HepG2 (cell line): ENCODE measurements around the gene CAD. TPM values are rescaled to one million over a fixed set of nuclear protein-coding genes. Genes with fewer than 3 reads are reported as not detected.

Experiments
- ESRRA ChIP-seq: sonication (generic); formaldehyde crosslinking; IDR thresholded peaks from 2 replicates; pipeline ENCODE4 v1.5.1; 2020; ENCODE audit warnings: mild to moderate bottlenecking, low read depth, missing genetic modification reagents
- FOXJ3 ChIP-seq: sonication (generic); formaldehyde crosslinking; IDR thresholded peaks from 2 replicates; pipeline ENCODE4 v1.4.0; 2020; ENCODE audit warnings: missing genetic modification reagents, mild to moderate bottlenecking, borderline replicate concordance
- HMG20B ChIP-seq: conservative IDR thresholded peaks from 2 replicates; pipeline ENCODE4 v1.6.1; 2016; ENCODE audit warnings: missing genetic modification reagents, missing compliant biosample characterization
- JUND ChIP-seq: sonication (generic); formaldehyde crosslinking; IDR thresholded peaks from 2 replicates; pipeline ENCODE4 v1.8.0; 2022; ENCODE audit warnings: mild to moderate bottlenecking, missing genetic modification reagents
- MXD4 ChIP-seq: IDR thresholded peaks from 2 replicates; pipeline ENCODE4 v1.6.1; 2016; ENCODE audit warnings: mild to moderate bottlenecking, missing biosample characterization, missing genetic modification reagents
- ZFP82 ChIP-seq: sonication (generic); formaldehyde crosslinking; IDR thresholded peaks from 2 replicates; pipeline ENCODE4 v1.5.1; 2020; ENCODE audit warnings: mild to moderate bottlenecking, missing genetic modification reagents, borderline replicate concordance
- ZFX ChIP-seq: sonication (generic); formaldehyde crosslinking; IDR thresholded peaks from 2 replicates; pipeline ENCODE4 v1.4.0; 2020; ENCODE audit warnings: mild to moderate bottlenecking, low read depth, missing genetic modification reagents, moderate library complexity
- ZNF552 ChIP-seq: sonication (generic); formaldehyde crosslinking; IDR thresholded peaks from 2 replicates; pipeline ENCODE4 v1.9.0; 2022; ENCODE audit warnings: missing genetic modification reagents, mild to moderate bottlenecking, borderline replicate concordance
- ZNF790 ChIP-seq: sonication (generic); formaldehyde crosslinking; IDR thresholded peaks from 2 replicates; pipeline ENCODE4 v1.8.0; 2022; ENCODE audit warnings: missing genetic modification reagents, mild to moderate bottlenecking, borderline replicate concordance
- ZSCAN12 ChIP-seq: sonication (generic); formaldehyde crosslinking; IDR thresholded peaks from 2 replicates; pipeline ENCODE4 v1.9.0; 2021; ENCODE audit warnings: mild to moderate bottlenecking, missing genetic modification reagents
- polyA plus RNA-seq, 8 experiments: library from polyadenylated mRNA; depleted of rRNA in 3 of 8; stranded (reverse) in 7 of 8; unstranded in 1 of 8; fragments of >200 nt; fragmentation: Illumina TruSeq in 4 of 8; extraction: Trizol in 4 of 8; gene quantifications; 2 replicates each; pipeline versions ENCODE4 v1.2.1 to v1.2.3, GENCODE V29; 2011 to 2016; ENCODE audit warnings: low read depth in 4 of 8, missing spikeins in 1 of 8, mixed read lengths in 1 of 8; ENCODE audit not compliant: insufficient read depth in 1 of 8
- total RNA-seq, 5 experiments: library from RNA; depleted of rRNA; stranded (reverse); fragments of >200 nt; fragmentation: Illumina TruSeq; extraction: Trizol; gene quantifications; 2 replicates each; pipeline ENCODE4 v1.2.3, GENCODE V29; 2016; ENCODE audit warnings: low read depth in 1 of 5
- TF ChIP-seq, protein P1 (sequence below): sonication (generic); formaldehyde crosslinking; IDR thresholded peaks from 2 replicates; pipeline ENCODE4 v1.4.0; 2020; ENCODE audit warnings: mild to moderate bottlenecking, missing genetic modification reagents
- TF ChIP-seq, protein P2 (sequence below): sonication (generic); formaldehyde crosslinking; IDR thresholded peaks from 2 replicates; pipeline ENCODE4 v1.8.0; 2022; ENCODE audit warnings: mild to moderate bottlenecking, missing genetic modification reagents
- TF ChIP-seq, protein P3 (sequence below): sonication (generic); formaldehyde crosslinking; IDR thresholded peaks from 2 replicates; pipeline ENCODE4 v1.4.0; 2020; ENCODE audit warnings: missing genetic modification reagents
- TF ChIP-seq, protein P4 (sequence below): sonication (generic); formaldehyde crosslinking; IDR thresholded peaks from 2 replicates; pipeline ENCODE4 v1.4.0; 2020; ENCODE audit warnings: missing genetic modification reagents

Gene CAD
- total and polyA plus RNA-seq, 2 of the 13 experiments (the other 11 are each of a cell fraction or from before 2014, with no cell fraction given), result 21.7 to 37.0 TPM

DNA sequence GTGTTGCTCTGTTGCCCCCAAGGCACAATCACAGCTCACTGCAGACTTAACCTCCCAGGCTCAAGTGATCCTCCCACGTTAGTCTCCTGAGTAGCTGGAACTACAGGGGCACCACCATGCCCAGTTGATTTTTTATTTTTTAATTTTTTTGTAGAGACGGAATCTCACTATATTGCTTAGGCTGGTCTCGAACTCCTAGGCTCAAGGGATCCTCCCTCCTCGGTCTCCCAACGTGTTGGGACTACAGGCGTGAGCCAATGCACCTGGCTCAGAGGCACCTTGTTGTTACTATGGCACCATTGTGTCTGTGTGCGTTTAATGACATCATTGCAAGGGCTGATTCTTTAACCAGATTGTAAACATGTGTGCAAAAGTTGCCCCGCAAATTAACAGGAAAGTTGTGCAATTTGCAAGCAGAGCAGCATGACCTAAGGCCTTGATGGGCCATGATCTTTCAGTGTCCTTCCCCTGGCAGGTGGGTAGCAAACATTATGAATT is 45.8 kb upstream of the CAD start (continued):
- TF ChIP-seq, protein P1, sequence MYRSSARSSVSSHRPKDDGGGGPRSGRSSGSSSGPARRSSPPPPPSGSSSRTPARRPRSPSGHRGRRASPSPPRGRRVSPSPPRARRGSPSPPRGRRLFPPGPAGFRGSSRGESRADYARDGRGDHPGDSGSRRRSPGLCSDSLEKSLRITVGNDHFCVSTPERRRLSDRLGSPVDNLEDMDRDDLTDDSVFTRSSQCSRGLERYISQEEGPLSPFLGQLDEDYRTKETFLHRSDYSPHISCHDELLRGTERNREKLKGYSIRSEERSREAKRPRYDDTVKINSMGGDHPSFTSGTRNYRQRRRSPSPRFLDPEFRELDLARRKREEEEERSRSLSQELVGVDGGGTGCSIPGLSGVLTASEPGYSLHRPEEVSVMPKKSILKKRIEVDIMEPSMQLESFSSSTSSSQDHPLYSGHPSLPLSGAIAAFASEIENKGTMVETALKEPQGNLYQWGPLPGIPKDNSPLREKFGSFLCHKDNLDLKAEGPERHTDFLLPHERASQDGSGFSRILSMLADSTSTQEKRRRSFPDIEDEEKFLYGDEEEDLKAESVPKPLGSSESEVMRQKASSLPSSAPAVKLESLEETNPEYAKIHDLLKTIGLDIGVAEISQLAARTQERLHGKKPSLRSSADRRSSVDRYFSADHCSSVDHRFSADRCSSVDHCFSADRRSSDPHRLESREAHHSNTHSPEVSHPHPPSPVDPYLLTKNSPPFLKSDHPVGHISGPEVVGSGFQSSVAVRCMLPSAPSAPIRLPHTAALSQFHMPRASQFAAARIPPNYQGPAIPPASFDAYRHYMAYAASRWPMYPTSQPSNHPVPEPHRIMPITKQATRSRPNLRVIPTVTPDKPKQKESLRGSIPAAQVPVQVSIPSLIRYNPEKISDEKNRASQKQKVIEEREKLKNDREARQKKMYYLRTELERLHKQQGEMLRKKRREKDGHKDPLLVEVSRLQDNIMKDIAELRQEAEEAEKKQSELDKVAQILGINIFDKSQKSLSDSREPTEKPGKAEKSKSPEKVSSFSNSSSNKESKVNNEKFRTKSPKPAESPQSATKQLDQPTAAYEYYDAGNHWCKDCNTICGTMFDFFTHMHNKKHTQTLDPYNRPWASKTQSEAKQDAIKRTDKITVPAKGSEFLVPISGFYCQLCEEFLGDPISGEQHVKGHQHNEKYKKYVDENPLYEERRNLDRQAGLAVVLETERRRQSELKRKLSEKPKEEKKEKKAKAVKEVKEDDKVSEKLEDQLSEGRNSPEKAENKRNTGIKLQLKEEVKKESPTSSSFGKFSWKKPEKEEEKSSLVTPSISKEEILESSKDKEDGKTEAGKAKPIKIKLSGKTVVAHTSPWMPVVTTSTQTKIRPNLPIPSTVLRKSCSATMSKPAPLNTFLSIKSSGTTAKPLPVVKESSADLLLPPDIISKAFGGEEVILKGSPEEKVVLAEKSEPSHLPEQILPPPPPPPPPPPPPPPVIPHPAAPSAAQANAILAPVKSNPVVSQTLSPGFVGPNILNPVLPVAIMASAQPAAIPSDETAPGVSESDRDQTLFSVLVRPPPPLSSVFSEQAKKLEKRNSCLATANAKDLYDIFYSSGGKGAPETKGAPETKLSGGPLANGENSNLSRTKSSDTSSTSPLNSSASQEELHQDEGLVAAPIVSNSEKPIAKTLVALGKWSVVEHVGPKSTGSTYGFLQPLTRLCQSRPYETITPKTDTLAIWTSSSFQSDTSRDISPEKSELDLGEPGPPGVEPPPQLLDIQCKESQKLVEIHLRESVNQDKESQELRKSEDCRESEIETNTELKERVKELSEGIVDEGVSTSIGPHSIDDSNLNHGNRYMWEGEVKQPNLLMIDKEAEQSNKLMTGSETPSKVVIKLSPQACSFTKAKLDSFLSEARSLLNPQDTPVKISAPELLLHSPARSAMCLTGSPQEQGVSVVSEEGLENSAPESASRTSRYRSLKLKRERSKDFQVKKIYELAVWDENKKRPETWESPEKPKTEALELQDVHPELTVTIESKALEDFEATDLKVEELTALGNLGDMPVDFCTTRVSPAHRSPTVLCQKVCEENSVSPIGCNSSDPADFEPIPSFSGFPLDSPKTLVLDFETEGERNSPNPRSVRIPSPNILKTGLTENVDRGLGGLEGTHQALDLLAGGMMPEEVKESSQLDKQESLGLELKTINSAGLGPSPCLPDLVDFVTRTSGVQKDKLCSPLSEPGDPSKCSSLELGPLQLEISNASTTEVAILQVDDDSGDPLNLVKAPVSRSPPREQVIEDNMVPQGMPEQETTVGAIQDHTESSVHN (CRISPR knock-in tag), result no peak
- TF ChIP-seq JUND (CRISPR knock-in tag) (peak; percentile 89), ZNF552 (CRISPR knock-in tag) (peak; percentile 65; the same call in 1 of the 2 replicates), HMG20B (CRISPR knock-in tag) (peak; percentile 70; the same call in 1 of the 2 replicates), MXD4 (CRISPR knock-in tag) (peak; percentile 74), FOXJ3 (CRISPR knock-in tag) (peak; percentile 95), ESRRA (CRISPR knock-in tag) (no peak), ZSCAN12 (no peak), ZFX (CRISPR knock-in tag) (peak; percentile 76), ZFP82 (CRISPR knock-in tag) (peak; percentile 65), ZNF790 (CRISPR knock-in tag) (no peak)
- TF ChIP-seq, protein P2, sequence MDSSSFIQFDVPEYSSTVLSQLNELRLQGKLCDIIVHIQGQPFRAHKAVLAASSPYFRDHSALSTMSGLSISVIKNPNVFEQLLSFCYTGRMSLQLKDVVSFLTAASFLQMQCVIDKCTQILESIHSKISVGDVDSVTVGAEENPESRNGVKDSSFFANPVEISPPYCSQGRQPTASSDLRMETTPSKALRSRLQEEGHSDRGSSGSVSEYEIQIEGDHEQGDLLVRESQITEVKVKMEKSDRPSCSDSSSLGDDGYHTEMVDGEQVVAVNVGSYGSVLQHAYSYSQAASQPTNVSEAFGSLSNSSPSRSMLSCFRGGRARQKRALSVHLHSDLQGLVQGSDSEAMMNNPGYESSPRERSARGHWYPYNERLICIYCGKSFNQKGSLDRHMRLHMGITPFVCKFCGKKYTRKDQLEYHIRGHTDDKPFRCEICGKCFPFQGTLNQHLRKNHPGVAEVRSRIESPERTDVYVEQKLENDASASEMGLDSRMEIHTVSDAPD, result peak; percentile 46; the same call in 1 of the 2 replicates
- TF ChIP-seq, protein P3, sequence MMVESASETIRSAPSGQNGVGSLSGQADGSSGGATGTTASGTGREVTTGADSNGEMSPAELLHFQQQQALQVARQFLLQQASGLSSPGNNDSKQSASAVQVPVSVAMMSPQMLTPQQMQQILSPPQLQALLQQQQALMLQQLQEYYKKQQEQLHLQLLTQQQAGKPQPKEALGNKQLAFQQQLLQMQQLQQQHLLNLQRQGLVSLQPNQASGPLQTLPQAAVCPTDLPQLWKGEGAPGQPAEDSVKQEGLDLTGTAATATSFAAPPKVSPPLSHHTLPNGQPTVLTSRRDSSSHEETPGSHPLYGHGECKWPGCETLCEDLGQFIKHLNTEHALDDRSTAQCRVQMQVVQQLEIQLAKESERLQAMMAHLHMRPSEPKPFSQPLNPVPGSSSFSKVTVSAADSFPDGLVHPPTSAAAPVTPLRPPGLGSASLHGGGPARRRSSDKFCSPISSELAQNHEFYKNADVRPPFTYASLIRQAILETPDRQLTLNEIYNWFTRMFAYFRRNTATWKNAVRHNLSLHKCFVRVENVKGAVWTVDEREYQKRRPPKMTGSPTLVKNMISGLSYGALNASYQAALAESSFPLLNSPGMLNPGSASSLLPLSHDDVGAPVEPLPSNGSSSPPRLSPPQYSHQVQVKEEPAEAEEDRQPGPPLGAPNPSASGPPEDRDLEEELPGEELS (CRISPR knock-in tag), result peak; percentile 99
- TF ChIP-seq, protein P4, sequence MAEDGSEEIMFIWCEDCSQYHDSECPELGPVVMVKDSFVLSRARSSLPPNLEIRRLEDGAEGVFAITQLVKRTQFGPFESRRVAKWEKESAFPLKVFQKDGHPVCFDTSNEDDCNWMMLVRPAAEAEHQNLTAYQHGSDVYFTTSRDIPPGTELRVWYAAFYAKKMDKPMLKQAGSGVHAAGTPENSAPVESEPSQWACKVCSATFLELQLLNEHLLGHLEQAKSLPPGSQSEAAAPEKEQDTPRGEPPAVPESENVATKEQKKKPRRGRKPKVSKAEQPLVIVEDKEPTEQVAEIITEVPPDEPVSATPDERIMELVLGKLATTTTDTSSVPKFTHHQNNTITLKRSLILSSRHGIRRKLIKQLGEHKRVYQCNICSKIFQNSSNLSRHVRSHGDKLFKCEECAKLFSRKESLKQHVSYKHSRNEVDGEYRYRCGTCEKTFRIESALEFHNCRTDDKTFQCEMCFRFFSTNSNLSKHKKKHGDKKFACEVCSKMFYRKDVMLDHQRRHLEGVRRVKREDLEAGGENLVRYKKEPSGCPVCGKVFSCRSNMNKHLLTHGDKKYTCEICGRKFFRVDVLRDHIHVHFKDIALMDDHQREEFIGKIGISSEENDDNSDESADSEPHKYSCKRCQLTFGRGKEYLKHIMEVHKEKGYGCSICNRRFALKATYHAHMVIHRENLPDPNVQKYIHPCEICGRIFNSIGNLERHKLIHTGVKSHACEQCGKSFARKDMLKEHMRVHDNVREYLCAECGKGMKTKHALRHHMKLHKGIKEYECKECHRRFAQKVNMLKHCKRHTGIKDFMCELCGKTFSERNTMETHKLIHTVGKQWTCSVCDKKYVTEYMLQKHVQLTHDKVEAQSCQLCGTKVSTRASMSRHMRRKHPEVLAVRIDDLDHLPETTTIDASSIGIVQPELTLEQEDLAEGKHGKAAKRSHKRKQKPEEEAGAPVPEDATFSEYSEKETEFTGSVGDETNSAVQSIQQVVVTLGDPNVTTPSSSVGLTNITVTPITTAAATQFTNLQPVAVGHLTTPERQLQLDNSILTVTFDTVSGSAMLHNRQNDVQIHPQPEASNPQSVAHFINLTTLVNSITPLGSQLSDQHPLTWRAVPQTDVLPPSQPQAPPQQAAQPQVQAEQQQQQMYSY (CRISPR knock-in tag), result no peak
